GM18520 (cell line): ENCODE measurements around the gene SEC24B.
A peak's percentile ranks its signal among the peaks of the same experiment; 100 is the strongest.
"Not testable (repeated sequence)": the region's sequence is repeated elsewhere in the genome, so short reads cannot be mapped to it uniquely, and the experiment has no call there.

Experiments
- ATAC-seq: cut with Tn5 transposase; IDR thresholded peaks from one replicate; pipeline ENCODE4 v1.9.1; 2021; ENCODE audit not compliant: unreplicated experiment

The SEC24B gene

GRCh38 chr4:109432203-109432602 lies 1.4 kb upstream of the SEC24B start:
- ATAC-seq: no peak

GRCh38 chr4:109432696-109433095 lies 919 bp upstream of the SEC24B start:
- no peak for ATAC-seq

GRCh38 chr4:109434007-109434971 lies 674 bp downstream of the SEC24B start:
- ATAC-seq: peak; percentile 27

- no peak for ATAC-seq
Measured at GRCh38 chr4:109435635-109436034, 2.0 kb downstream of the SEC24B start.

GRCh38 chr4:109436504-109436903 lies 2.9 kb downstream of the SEC24B start:
- ATAC-seq: no peak

- no peak for ATAC-seq
Measured at GRCh38 chr4:109440948-109441347, 7.3 kb downstream of the SEC24B start.

- no peak for ATAC-seq
Measured at GRCh38 chr4:109441862-109442458, 8.3 kb downstream of the SEC24B start.

GRCh38 chr4:109444182-109444844 lies 10.7 kb downstream of the SEC24B start:
- peak; percentile 55 for ATAC-seq

GRCh38 chr4:109447278-109447677 lies 13.7 kb downstream of the SEC24B start:
- no peak for ATAC-seq

GRCh38 chr4:109451544-109452273 lies 18.1 kb downstream of the SEC24B start:
- ATAC-seq: no peak

- ATAC-seq: not testable (repeated sequence)
Measured at GRCh38 chr4:109453110-109453509, 19.5 kb downstream of the SEC24B start.

GRCh38 chr4:109462297-109462696 lies 28.7 kb downstream of the SEC24B start:
- ATAC-seq: no peak

- no peak for ATAC-seq
Measured at GRCh38 chr4:109462802-109463201, 29.2 kb downstream of the SEC24B start.

GRCh38 chr4:109465069-109465468 lies 31.5 kb downstream of the SEC24B start:
- no peak for ATAC-seq

- ATAC-seq: no peak
Measured at GRCh38 chr4:109469915-109470314, 36.3 kb downstream of the SEC24B start.

GRCh38 chr4:109472343-109472761 lies 38.7 kb downstream of the SEC24B start:
- no peak for ATAC-seq

- ATAC-seq: no peak
Measured at GRCh38 chr4:109473824-109474223, 40.2 kb downstream of the SEC24B start.

GRCh38 chr4:109486007-109486406 lies 52.4 kb downstream of the SEC24B start:
- no peak for ATAC-seq

GRCh38 chr4:109494563-109494962 lies 60.9 kb downstream of the SEC24B start:
- ATAC-seq: no peak

- ATAC-seq: no peak
Measured at GRCh38 chr4:109495514-109495913, 61.9 kb downstream of the SEC24B start.

GRCh38 chr4:109496875-109497274 lies 63.3 kb downstream of the SEC24B start:
- ATAC-seq: no peak
